Pancreas (tissue), 10 donors: Measurements from ENCODE around the gene GRK5. TPM values are rescaled to one million over a fixed set of nuclear protein-coding genes. Genes with fewer than 3 reads are reported as not detected.

Source experiments
- ATAC-seq, 4 donors: fragments of 200-7000 bp; cut with Tn5 transposase; one replicate each; pipeline versions ENCODE4 v1.8.0 to v1.9.1; 2020; ENCODE audit warnings: mild to moderate bottlenecking in 4 of 4, moderate library complexity in 4 of 4
- DNase-seq, 6 donors: peaks; one replicate each; pipeline ENCODE4 v3.0.0-alpha.2; 2020
- FAIRE-seq: peaks from 2 replicates; lab custom pipeline; 2012; peaks lifted over from hg19 to GRCh38; lab: Jason Lieb, UNC
- H3K27ac ChIP-seq, 4 donors: fragments of 200-600 bp; sonication (generic); 1 replicate in 3 of 4; 2 replicates in 1 of 4; pipeline versions ENCODE4 v1.5.0 to v1.8.0; 2020
- H3K27me3 ChIP-seq, 4 donors: fragments of 200-600 bp; one replicate each; pipeline ENCODE4 v1.8.0; 2021
- H3K36me3 ChIP-seq, 3 donors: fragments of 200-600 bp; sonication (generic) in 1 of 3; one replicate each; pipeline versions ENCODE4 v1.5.0 to v1.8.0; 2020 to 2021
- H3K4me1 ChIP-seq, 3 donors: fragments of 200-600 bp; one replicate each; pipeline ENCODE4 v1.8.0; 2021
- H3K4me3 ChIP-seq, 4 donors: fragments of 200-600 bp; sonication (generic) in 2 of 4; one replicate each; pipeline versions ENCODE4 v1.5.0 to v1.8.0; 2020 to 2021
- H3K9me3 ChIP-seq, 4 donors: fragments of 200-600 bp; one replicate each; pipeline ENCODE4 v1.8.0; 2021
- WGBS, 2 donors: extraction: QIAGEN DNeasy Blood & Tissue Kit; methylation state at CpG; one replicate each; pipeline ENCODE4 v1.1.7; 2013; 5-methylcytosine and 5-hydroxymethylcytosine counted together
- intact Hi-C, 3 donors: fragments of 100-400 bp; cut with DNase I; formaldehyde crosslinking; loops; one replicate each; pipeline versions ENCODE4 v1.11.1 to v1.14.2; 2022
- polyA plus RNA-seq, 2 donors: library from polyadenylated mRNA; stranded (reverse); fragments of 200-250 nt; gene quantifications; one replicate each; pipeline ENCODE4 v1.2.3, GENCODE V29; 2013
- total RNA-seq, 6 donors: library from RNA; stranded (reverse); fragmentation: NEBNext Ultra II Directional in 4 of 6; extraction: Animal tissue kit (Norgen Biotek cat#: 25700) in 4 of 6; gene quantifications; one replicate each; pipeline versions ENCODE4 v1.2.1 to v1.2.4, GENCODE V29; 2021 to 2023
- TF ChIP-seq, protein P1 (sequence below), 4 donors: fragments of 200-600 bp; sonication (generic) in 3 of 4; IDR thresholded peaks; one replicate each; pipeline versions ENCODE4 v1.5.0 to v1.8.0; 2021; ENCODE audit warnings: antibody characterized with exemption in 4 of 4
- donor health status: healthy with polysubstance abuse.
- donor health status: DM: no; HTN: no; CAD: no; lungs with moderate emphysema.
- donor health status: DM: no; HTN: no; CAD: no.
- donor health status: control.
- donor health status: control.
- donor health status: Bipolar disorder and iron deficiency.
- donor health status: DM: yes; HTN: yes; CAD: no.
- donor health status: DM: no; HTN: no; CAD: no.
- donor health status: DM: no; HTN: no; CAD: no.
- donor health status: DM: yes; HTN: yes; CAD: no.

GRK5 gene
- total and polyA plus RNA-seq, 8 donors, result 1.4 to 6.0 (median 2.5) TPM

DNA sequence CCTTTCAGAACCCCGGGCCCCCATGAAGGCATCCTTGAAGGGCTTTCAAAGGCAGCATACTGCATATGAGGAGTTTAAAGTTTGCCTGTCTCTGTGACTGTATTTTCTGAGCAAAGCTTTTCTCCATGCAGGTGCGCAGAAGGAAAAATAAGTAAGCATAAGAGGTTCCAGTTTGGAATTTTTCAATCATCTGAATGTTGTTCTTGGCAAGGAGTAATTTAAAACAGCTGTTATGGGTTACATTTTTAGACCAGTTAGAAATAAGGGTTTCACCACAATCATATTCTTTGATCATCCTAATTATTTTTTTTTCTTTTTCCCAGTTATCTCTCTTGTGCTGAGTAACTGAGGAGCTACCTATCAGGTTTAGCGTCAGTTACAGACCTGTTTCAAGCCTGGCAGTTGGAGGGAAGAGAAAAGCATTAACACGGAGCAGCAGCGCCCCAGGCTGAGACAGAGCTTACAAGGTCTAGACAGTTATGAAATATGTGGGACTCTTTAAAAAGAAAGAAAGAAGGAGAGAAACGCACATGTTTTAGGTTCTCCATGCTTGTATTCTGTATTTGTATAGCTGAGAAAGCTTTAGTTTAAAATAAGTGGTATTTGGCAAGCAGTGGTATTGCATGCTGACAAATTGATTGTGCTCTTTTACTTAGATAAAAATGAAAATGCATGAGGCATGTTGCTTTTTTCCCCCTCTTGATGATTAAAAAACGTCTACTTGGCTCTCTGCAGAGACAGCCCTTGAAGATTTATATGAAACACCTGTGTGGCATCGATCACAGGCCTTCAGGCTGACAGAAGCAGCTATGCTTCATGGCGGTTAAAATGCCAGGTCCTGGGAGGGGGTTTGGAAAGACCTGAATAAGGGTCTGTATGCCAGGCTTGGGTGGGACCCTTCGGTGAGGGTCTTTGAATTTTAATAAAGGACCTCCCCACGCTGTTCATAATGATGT is 157.6 kb downstream of the GRK5 start:
- no peaks in the 10 kb centered on the region for H3K36me3 ChIP-seq
- intact Hi-C loops, result no loop called here
- no peak overlapping the region for H3K4me3 ChIP-seq
- no peak overlapping the region for H3K27ac ChIP-seq
- no peak for FAIRE-seq
- TF ChIP-seq, protein P1, sequence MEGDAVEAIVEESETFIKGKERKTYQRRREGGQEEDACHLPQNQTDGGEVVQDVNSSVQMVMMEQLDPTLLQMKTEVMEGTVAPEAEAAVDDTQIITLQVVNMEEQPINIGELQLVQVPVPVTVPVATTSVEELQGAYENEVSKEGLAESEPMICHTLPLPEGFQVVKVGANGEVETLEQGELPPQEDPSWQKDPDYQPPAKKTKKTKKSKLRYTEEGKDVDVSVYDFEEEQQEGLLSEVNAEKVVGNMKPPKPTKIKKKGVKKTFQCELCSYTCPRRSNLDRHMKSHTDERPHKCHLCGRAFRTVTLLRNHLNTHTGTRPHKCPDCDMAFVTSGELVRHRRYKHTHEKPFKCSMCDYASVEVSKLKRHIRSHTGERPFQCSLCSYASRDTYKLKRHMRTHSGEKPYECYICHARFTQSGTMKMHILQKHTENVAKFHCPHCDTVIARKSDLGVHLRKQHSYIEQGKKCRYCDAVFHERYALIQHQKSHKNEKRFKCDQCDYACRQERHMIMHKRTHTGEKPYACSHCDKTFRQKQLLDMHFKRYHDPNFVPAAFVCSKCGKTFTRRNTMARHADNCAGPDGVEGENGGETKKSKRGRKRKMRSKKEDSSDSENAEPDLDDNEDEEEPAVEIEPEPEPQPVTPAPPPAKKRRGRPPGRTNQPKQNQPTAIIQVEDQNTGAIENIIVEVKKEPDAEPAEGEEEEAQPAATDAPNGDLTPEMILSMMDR (IDR thresholded peaks at IDR 0.05), result no peak
- H3K27me3 ChIP-seq, result no peaks in the 10 kb centered on the region
- WGBS, 2 donors, result 40 to 43% methylated on average over 11 of the region's 11 CpGs
- DNase-seq, result peak in 2 of 6 donors; percentile 18 to 22
- no peaks in the 10 kb centered on the region for H3K9me3 ChIP-seq
- peaks cover 0 to 22% (median 12%) of the 10 kb centered on the region in 3 donors for H3K4me1 ChIP-seq
- peak; percentile 58 to 78 (median 65) for ATAC-seq

DNA sequence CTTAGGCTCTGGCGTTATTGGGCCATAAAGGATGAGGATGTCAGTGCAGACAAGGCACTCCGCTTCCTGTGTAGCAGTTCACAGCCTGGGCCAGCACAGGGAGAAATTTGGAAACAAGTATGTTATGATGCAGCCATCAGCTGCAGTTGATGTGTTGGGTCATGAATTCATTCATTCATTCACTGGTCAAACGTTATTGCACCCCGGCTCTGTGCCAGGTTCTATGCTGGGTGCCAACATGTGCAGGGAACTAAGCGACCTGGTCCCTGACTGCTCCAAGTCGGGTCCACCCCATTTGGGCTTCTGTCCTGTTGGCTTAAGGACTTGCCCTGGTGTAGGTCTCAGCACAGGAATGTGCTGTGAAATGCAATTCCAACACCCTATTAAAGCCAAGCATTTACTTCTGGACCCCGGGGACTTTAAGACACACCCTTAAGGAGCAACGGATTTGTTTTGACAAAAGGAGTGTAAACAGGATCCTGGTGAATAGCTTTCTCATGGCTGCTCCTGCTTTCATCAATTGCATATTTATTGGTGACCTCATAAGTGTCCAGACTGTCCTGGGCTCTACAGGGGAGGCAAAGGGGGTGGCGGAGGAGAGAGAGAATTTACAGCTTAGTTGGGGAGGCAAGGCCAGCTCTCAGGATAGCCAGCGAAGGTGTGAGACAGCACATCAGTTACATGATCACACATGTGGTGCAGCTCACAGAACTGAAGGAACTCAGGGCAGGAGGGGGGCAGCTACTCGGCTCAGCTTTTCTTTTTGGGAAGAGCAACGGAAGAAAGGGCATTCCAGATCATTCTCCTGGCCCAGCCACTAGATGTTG is 158.6 kb downstream of the GRK5 start:
- 82 to 85% methylated on average over 12 of the region's 12 CpGs for WGBS, 2 donors
- FAIRE-seq (no peak), ATAC-seq (no peak), DNase-seq (peak in 1 of 6 donors; percentile 3)
- TF ChIP-seq, protein P1 (IDR thresholded peaks at IDR 0.05), result no peak
- Histone ChIP-seq H3K9me3 (no peaks in the 10 kb centered on the region), H3K27ac (no peak overlapping the region), H3K4me1 (peaks cover 0 to 22% (median 12%) of the 10 kb centered on the region in 3 donors), H3K27me3 (no peaks in the 10 kb centered on the region), H3K4me3 (no peak overlapping the region), H3K36me3 (no peaks in the 10 kb centered on the region)
- intact Hi-C loops, result no loop called here

DNA sequence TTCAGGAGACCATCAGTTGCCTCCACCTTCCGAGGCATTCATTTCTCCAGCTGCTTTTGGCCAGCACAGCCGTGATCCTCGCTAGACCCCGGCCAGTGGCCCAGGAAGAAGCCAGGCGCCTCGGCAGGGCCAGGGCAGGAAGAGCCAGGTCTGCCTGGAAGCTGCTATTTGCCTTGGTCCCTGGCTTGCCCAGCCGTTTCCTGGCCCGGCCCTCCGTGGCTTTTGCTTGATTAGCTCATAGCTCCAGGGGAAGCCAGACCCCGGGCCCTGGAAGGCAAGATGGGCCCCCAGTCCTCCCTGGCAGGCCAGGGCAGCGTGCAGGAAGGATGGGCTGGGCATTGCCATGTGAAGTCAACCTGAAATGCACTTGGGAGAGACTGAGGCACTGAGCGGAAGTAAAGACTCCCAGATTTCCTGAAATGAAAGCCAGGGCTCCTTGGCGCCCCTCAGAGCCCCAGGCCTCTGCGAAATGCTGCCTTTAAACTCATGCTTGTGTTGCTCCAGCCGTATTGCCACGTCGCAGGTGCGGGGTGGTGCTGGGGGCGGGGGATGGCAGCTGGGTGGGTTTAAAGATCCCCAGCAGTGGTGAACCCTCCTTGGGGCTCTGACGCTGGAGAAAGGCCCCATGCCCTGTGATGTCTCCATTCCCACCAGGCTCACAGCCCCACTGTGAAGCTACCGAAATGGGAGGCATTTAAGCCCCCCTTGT is 160.6 kb downstream of the GRK5 start:
- TF ChIP-seq, protein P1 (IDR thresholded peaks at IDR 0.05), result no peak
- FAIRE-seq (no peak), DNase-seq (peak in 1 of 6 donors; percentile 62), ATAC-seq (no peak)
- Histone ChIP-seq H3K9me3 (no peaks in the 10 kb centered on the region), H3K27ac (no peak overlapping the region), H3K4me1 (peaks cover 0 to 13% (median 5%) of the 10 kb centered on the region in 3 donors), H3K27me3 (no peaks in the 10 kb centered on the region), H3K36me3 (no peaks in the 10 kb centered on the region), H3K4me3 (no peak overlapping the region)
- intact Hi-C loops, result no loop called here
- WGBS, 2 donors, result 95% methylated on average over 21 of the region's 21 CpGs

DNA sequence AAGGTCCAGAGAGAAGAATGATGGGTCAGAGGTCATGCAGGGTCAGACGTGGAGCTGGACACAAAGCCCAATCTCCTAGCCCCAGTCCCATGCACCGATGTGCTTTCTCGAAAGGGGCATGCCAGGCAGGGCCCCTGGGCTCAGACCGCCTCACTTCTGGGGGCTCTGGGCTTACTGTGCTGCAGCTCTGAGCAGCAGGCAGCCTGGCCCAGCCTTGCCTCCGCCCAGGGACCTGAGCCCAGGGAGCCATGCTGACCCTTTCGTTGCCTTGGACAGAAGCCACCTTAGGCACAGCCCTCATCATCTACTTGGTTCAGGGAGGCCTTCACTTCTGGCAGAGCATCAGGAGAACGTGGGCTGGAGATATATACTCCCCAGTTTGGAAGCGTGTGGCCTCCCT is 161.2 kb downstream of the GRK5 start:
- H3K4me1 ChIP-seq, result peaks cover 0 to 13% (median 5%) of the 10 kb centered on the region in 3 donors

More for the DNA sequence above, 161.2 kb downstream of the GRK5 start:
- 69 to 70% methylated on average over 8 of the region's 8 CpGs for WGBS, 2 donors
- intact Hi-C loops, result no loop called here
- Histone ChIP-seq H3K9me3 (no peaks in the 10 kb centered on the region), H3K4me3 (no peak overlapping the region), H3K27me3 (no peaks in the 10 kb centered on the region), H3K27ac (no peak overlapping the region), H3K36me3 (no peaks in the 10 kb centered on the region)
- no peak for DNase-seq
- TF ChIP-seq, protein P1 (IDR thresholded peaks at IDR 0.05), result no peak
- peak in 1 of 4 donors; percentile 8 for ATAC-seq
- no peak for FAIRE-seq
